GM23338 (cell line): Measurements from ENCODE around the gene ZEB2.

ENCODE experiments used
- CTCF ChIP-seq, 2 experiments: fragments of 200-600 bp in 1 of 2; sonication (generic) in 1 of 2; conservative IDR thresholded peaks; 2 replicates each; pipeline versions ENCODE4 v1.5.1 to v1.6.1; 2016 to 2017; ENCODE audit warnings: antibody characterized with exemption in 2 of 2, low read depth in 2 of 2, mild to moderate bottlenecking in 2 of 2, moderate library complexity in 1 of 2
- EZH2 ChIP-seq: fragments of 200-600 bp; sonication (generic); IDR thresholded peaks from one replicate; pipeline ENCODE4 v1.8.0; 2017; ENCODE audit warnings: antibody characterized with exemption, mild to moderate bottlenecking, low read depth; ENCODE audit not compliant: unreplicated experiment
- EZH2phosphoT487 ChIP-seq: fragments of 200-600 bp; sonication (generic); IDR thresholded peaks from one replicate; pipeline ENCODE4 v1.8.1; 2018; ENCODE audit warnings: antibody characterized with exemption; ENCODE audit not compliant: unreplicated experiment
- POLR2AphosphoS5 ChIP-seq: IDR thresholded peaks from 2 replicates; pipeline ENCODE4 v1.6.1; 2016; ENCODE audit warnings: antibody characterized with exemption, low read depth
- STAT1 ChIP-seq: IDR thresholded peaks from one replicate; pipeline ENCODE4 v1.6.1; 2016; ENCODE audit warnings: antibody characterized with exemption; ENCODE audit not compliant: unreplicated experiment

GRCh38 chr2:144343145-144343544, 176.8 kb downstream of the ZEB2 start:
- TF ChIP-seq CTCF (conservative IDR thresholded peaks at IDR 0.05; ENCODE audit: low read depth in 2 of 2) (no peak), STAT1 (no peak), EZH2 (no peak), POLR2AphosphoS5 (no peak), EZH2phosphoT487 (no peak)
